BE2C (cell line): ENCODE results near the gene RPL39L.

ENCODE experiments used
- DNase-seq: peaks from one replicate; pipeline ENCODE4 v3.0.0-alpha.2; 2020
- H3K27me3 ChIP-seq: fragments of 250-450 bp; sonication (Bioruptor Pico); 2 replicates; pipeline ENCODE4 v1.5.1; 2020; ENCODE audit warnings: mild to moderate bottlenecking
- H3K36me3 ChIP-seq: fragments of 250-450 bp; sonication (Bioruptor Pico); 2 replicates; pipeline ENCODE4 v1.5.1; 2020; ENCODE audit warnings: mild to moderate bottlenecking
- H3K4me1 ChIP-seq: fragments of 250-450 bp; sonication (Bioruptor Pico); 2 replicates; pipeline ENCODE4 v1.5.1; 2020
- H3K4me3 ChIP-seq: 2 replicates; pipeline ENCODE4 v1.5.1; 2011; ENCODE audit warnings: low read depth, low read length
- H3K9me3 ChIP-seq: fragments of 250-450 bp; sonication (Bioruptor Pico); 2 replicates; pipeline ENCODE4 v1.5.1; 2020
- TF ChIP-seq, protein P1 (sequence below): IDR thresholded peaks from 2 replicates; pipeline ENCODE4 v1.5.1; 2012; ENCODE audit warnings: mild to moderate bottlenecking, low read depth, low read length

The RPL39L gene

DNA sequence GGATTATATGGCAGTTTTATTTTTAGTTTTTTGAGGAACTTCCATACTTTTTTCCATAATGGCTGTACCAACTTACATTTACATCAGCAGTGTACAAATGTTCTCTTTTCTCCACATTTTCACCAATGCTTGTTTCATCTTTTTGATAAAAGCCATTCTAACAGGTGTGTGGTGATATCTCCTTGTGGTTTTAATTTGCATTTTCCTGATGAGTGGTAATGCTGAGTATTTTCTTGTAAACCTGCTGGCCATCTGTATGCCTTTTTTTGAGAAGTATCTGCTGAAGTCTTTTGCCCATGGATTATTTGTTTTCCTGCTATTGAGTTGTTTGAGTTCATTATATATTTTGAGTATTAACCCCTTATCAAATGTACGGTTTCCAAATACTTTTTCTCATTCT lies 50.6 kb downstream of the RPL39L start:
- Histone ChIP-seq H3K36me3 (no peaks in the 10 kb centered on the region), H3K4me3 (no peak overlapping the region), H3K4me1 (no peaks in the 10 kb centered on the region), H3K27me3 (no peaks in the 10 kb centered on the region), H3K9me3 (no peaks in the 10 kb centered on the region)
- TF ChIP-seq, protein P1, sequence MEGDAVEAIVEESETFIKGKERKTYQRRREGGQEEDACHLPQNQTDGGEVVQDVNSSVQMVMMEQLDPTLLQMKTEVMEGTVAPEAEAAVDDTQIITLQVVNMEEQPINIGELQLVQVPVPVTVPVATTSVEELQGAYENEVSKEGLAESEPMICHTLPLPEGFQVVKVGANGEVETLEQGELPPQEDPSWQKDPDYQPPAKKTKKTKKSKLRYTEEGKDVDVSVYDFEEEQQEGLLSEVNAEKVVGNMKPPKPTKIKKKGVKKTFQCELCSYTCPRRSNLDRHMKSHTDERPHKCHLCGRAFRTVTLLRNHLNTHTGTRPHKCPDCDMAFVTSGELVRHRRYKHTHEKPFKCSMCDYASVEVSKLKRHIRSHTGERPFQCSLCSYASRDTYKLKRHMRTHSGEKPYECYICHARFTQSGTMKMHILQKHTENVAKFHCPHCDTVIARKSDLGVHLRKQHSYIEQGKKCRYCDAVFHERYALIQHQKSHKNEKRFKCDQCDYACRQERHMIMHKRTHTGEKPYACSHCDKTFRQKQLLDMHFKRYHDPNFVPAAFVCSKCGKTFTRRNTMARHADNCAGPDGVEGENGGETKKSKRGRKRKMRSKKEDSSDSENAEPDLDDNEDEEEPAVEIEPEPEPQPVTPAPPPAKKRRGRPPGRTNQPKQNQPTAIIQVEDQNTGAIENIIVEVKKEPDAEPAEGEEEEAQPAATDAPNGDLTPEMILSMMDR: no peak
- no peak for DNase-seq

DNA sequence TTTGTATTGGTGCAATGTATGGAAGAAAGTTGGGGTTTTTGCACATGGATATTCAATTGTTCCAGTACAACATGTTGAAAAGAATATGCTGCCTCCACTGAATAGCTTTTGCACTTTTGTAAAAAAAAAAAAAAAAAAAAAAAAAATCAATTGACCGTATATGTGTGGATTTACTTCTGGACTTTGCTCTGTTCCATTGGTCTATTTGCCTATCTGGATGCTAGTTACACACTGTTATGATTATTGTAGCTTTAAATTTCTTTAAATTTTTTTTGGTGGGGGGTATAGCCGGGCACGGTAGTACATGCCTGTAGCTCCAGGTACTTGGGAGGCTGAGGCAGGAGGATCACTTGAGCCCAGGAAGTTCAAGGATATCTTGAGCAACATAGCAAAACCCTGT lies 52.5 kb downstream of the RPL39L start:
- Histone ChIP-seq H3K9me3 (no peaks in the 10 kb centered on the region), H3K27me3 (no peaks in the 10 kb centered on the region), H3K36me3 (no peaks in the 10 kb centered on the region), H3K4me1 (no peaks in the 10 kb centered on the region), H3K4me3 (no peak overlapping the region)
- no peak for DNase-seq
- TF ChIP-seq, protein P1: no peak

- Histone ChIP-seq H3K4me3 (no peak overlapping the region), H3K36me3 (no peaks in the 10 kb centered on the region), H3K9me3 (no peaks in the 10 kb centered on the region), H3K27me3 (no peaks in the 10 kb centered on the region), H3K4me1 (no peaks in the 10 kb centered on the region)
- TF ChIP-seq, protein P1: no peak
- DNase-seq: no peak
These were observed 53.4 kb downstream of the RPL39L start for GRCh38 chr3:187085933-187086332.

GRCh38 chr3:187085021-187085666 lies 54.2 kb downstream of the RPL39L start:
- TF ChIP-seq, protein P1: no peak
- no peak overlapping the region for H3K4me3 ChIP-seq
- H3K9me3 ChIP-seq: no peaks in the 10 kb centered on the region
- no peaks in the 10 kb centered on the region for H3K4me1 ChIP-seq
- no peaks in the 10 kb centered on the region for H3K27me3 ChIP-seq
- DNase-seq: no peak
- H3K36me3 ChIP-seq: no peaks in the 10 kb centered on the region

DNA sequence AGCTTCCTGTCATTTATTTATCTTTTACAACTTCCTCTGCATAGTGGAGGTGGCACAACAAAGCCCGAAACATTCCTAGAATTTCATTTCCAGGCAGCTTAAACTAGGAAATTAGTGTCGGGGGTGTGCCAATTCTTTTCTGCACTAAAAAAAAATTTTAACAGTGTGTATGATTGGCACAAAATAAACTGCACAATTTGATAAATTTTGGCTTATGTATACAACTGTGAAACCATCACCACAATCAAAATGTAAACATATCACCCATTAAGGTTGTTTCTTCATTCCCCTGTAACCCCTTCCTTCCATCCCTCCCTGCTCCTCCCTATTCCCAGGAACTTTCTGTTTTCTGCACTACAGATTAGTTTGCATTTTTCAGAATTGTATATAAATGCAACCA lies 54.7 kb downstream of the RPL39L start:
- no peak for DNase-seq
- Histone ChIP-seq H3K36me3 (no peaks in the 10 kb centered on the region), H3K27me3 (no peaks in the 10 kb centered on the region), H3K4me1 (no peaks in the 10 kb centered on the region), H3K4me3 (no peak overlapping the region), H3K9me3 (no peaks in the 10 kb centered on the region)
- TF ChIP-seq, protein P1: no peak

DNA sequence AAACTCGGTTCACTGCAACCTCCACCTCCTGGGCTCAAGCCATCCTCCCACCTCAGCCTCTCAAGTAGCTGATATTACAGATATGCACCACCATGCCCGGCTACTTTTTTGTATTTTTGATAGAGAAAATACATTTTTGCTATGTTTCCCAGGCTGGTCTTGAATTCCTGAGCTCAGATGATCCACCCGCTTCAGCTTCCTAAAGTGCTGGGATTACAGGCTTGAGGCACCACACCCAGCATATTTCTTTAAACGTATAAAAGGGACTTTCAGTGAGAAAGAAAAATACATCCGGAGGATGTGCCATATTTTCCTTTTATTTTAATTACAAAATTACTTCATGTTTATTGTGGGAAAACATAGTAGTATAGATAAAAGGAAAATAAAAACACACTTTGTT lies 55.2 kb downstream of the RPL39L start:
- TF ChIP-seq, protein P1: no peak
- Histone ChIP-seq H3K36me3 (no peaks in the 10 kb centered on the region), H3K4me1 (no peaks in the 10 kb centered on the region), H3K9me3 (no peaks in the 10 kb centered on the region), H3K4me3 (no peak overlapping the region), H3K27me3 (no peaks in the 10 kb centered on the region)
- DNase-seq: no peak
